A549 (cell line): Measurements from ENCODE around the gene CIPC. TPM values are rescaled to one million over a fixed set of nuclear protein-coding genes. Genes with fewer than 3 reads are reported as not detected.
A peak's percentile ranks its signal among the peaks of the same experiment; 100 is the strongest.

Experiments
- BCL3 ChIP-seq: fragments of >200 bp; sonication (Bioruptor Twin); formaldehyde crosslinking; IDR thresholded peaks from 3 replicates; pipeline ENCODE4 v1.6.1; 2016
- CHD4 ChIP-seq: fragments of 200-600 bp; sonication (generic); IDR thresholded peaks from 2 replicates; pipeline ENCODE4 v1.6.1; 2016; ENCODE audit warnings: antibody characterized with exemption, mild to moderate bottlenecking, borderline replicate concordance
- EHMT2 ChIP-seq: fragments of 200-600 bp; sonication (generic); IDR thresholded peaks from 2 replicates; pipeline ENCODE4 v1.6.1; 2016; ENCODE audit warnings: antibody characterized with exemption, low read depth, mild to moderate bottlenecking, moderate library complexity
- ESRRA ChIP-seq: fragments of 150-350 bp; IDR thresholded peaks from 2 replicates; pipeline ENCODE4 v1.6.1; 2014; ENCODE audit warnings: mild to moderate bottlenecking, low read length, borderline replicate concordance
- HDAC2 ChIP-seq: fragments of 200-600 bp; sonication (generic); IDR thresholded peaks from 2 replicates; pipeline ENCODE4 v1.6.1; 2016
- HES2 ChIP-seq: fragments of >200 bp; sonication (Bioruptor Twin); formaldehyde crosslinking; IDR thresholded peaks from 2 replicates; pipeline ENCODE4 v1.6.1; 2016
- HMGXB4 ChIP-seq: fragments of 250-450 bp; sonication (Bioruptor Pico); IDR thresholded peaks from 2 replicates; pipeline ENCODE4 v1.5.0; 2021; ENCODE audit warnings: mild to moderate bottlenecking, moderate library complexity, borderline replicate concordance
- HOXA7 ChIP-seq: fragments of 250-450 bp; sonication (Bioruptor Pico); IDR thresholded peaks from 2 replicates; pipeline ENCODE4 v1.5.0; 2020; ENCODE audit warnings: mild to moderate bottlenecking, moderate library complexity
- HOXB13 ChIP-seq: fragments of 250-450 bp; sonication (Bioruptor Pico); IDR thresholded peaks from 2 replicates; pipeline ENCODE4 v1.5.0; 2020; ENCODE audit warnings: low read depth, mild to moderate bottlenecking, moderate library complexity
- JUN ChIP-seq, 2 experiments: fragments of >200 bp; sonication (Bioruptor Twin); formaldehyde crosslinking; IDR thresholded peaks; 2 replicates in 1 of 2; 3 replicates in 1 of 2; pipeline ENCODE4 v1.6.1; 2016 to 2017
- KDM5A ChIP-seq: fragments of 200-600 bp; sonication (generic); IDR thresholded peaks from 2 replicates; pipeline ENCODE4 v1.6.1; 2016; ENCODE audit warnings: antibody characterized with exemption, mild to moderate bottlenecking
- MAFK ChIP-seq: fragments of 450-650 bp; IDR thresholded peaks from 2 replicates; pipeline ENCODE4 v1.6.1; 2014; ENCODE audit not compliant: partially characterized antibody
- MYC ChIP-seq: IDR thresholded peaks from 2 replicates; pipeline ENCODE4 v1.6.1; 2012; ENCODE audit warnings: mild to moderate bottlenecking, inconsistent platforms, low read length, improper control_type of control experiment, borderline replicate concordance
- NFE2L2 ChIP-seq: fragments of 150-350 bp; conservative IDR thresholded peaks from 2 replicates; pipeline ENCODE4 v1.6.1; 2014; ENCODE audit warnings: low read length
- NR3C1 ChIP-seq: fragments of >200 bp; sonication (Bioruptor Twin); formaldehyde crosslinking; IDR thresholded peaks from 3 replicates; pipeline ENCODE4 v1.6.1; 2017
- POLR2A ChIP-seq: IDR thresholded peaks from 2 replicates; pipeline ENCODE4 v1.6.1; 2012; ENCODE audit warnings: mild to moderate bottlenecking, low read length
- POLR2AphosphoS2 ChIP-seq: conservative IDR thresholded peaks from 2 replicates; pipeline ENCODE4 v1.6.1; 2012; ENCODE audit warnings: low read length, improper control_type of control experiment, inconsistent platforms
- RAD21 ChIP-seq, 2 experiments: fragments of >200 bp in 1 of 2; sonication (Bioruptor Twin) in 1 of 2; formaldehyde crosslinking in 1 of 2; IDR thresholded peaks in 1 of 2; conservative IDR thresholded peaks in 1 of 2; 2 replicates in 1 of 2; 3 replicates in 1 of 2; pipeline ENCODE4 v1.6.1; 2012 to 2018; ENCODE audit warnings: inconsistent platforms in 1 of 2
- RCOR1 ChIP-seq: fragments of 150-350 bp; IDR thresholded peaks from 2 replicates; pipeline ENCODE4 v1.6.1; 2014; ENCODE audit warnings: antibody characterized with exemption, low read length, low read depth
- REST ChIP-seq: fragments of 200-600 bp; sonication (generic); IDR thresholded peaks from 2 replicates; pipeline ENCODE4 v1.6.1; 2016; ENCODE audit warnings: antibody characterized with exemption, mild to moderate bottlenecking, moderate library complexity
- RNF2 ChIP-seq: fragments of 200-600 bp; sonication (generic); IDR thresholded peaks from 2 replicates; pipeline ENCODE4 v1.6.1; 2016; ENCODE audit warnings: low read depth, mild to moderate bottlenecking, antibody characterized with exemption, moderate library complexity, borderline replicate concordance
- SREBF2 ChIP-seq: fragments of 450-650 bp; IDR thresholded peaks from 2 replicates; pipeline ENCODE4 v1.6.1; 2014; ENCODE audit warnings: mild to moderate bottlenecking, moderate library complexity
- ZFP36 ChIP-seq: fragments of 450-650 bp; IDR thresholded peaks from 2 replicates; pipeline ENCODE4 v1.6.1; 2014; ENCODE audit warnings: borderline replicate concordance; ENCODE audit not compliant: partially characterized antibody
- polyA plus RNA-seq, 4 experiments: library from polyadenylated mRNA; depleted of rRNA in 3 of 4; stranded (reverse); fragments of >200 nt; fragmentation: RNase III in 1 of 4; extraction: RNeasy Plus Mini Kit Qiagen cat#74134 plus additional on column Dnase treatment in 1 of 4; gene quantifications; 2 replicates in 3 of 4; 3 replicates in 1 of 4; pipeline ENCODE4 v1.2.3, GENCODE V29; 2011 to 2017

CIPC gene
- polyA plus RNA-seq, 2 of the 4 experiments (the other 2 are of a cell fraction), result 8.9 to 13.9 TPM

GRCh38 chr14:77053046-77053841 lies 44.8 kb upstream of the CIPC start (continued):
- no peak for TF ChIP-seq REST
- no peak for TF ChIP-seq HOXA7
- TF ChIP-seq SREBF2, result no peak
- 0 out of 2 replicates have a peak, but pooled peaks have one; percentile 24 for TF ChIP-seq CHD4
- TF ChIP-seq RNF2, result no peak
- no peak for TF ChIP-seq MAFK
- TF ChIP-seq POLR2AphosphoS2, result no peak
- TF ChIP-seq EHMT2, result no peak
- no peak for TF ChIP-seq BCL3
- no peak for TF ChIP-seq RCOR1
- TF ChIP-seq RAD21 (conservative IDR thresholded peaks at IDR 0.05 in 1 of 2, IDR thresholded peaks at IDR 0.05 in 1 of 2), result peak; percentile 83 to 86
- TF ChIP-seq JUN (IDR thresholded peaks at IDR 0.05), result no peak
- no peak for TF ChIP-seq POLR2A
- no peak for TF ChIP-seq KDM5A
- no peak for TF ChIP-seq HES2
- no peak for TF ChIP-seq ESRRA
- no peak for TF ChIP-seq HMGXB4 (CRISPR knock-in tag)
- no peak for TF ChIP-seq NR3C1
- TF ChIP-seq HOXB13 (CRISPR knock-in tag), result no peak
- TF ChIP-seq ZFP36, result no peak
- no peak for TF ChIP-seq NFE2L2
- peak; percentile 23; the same call in 1 of the 2 replicates for TF ChIP-seq MYC
- no peak for TF ChIP-seq HDAC2
